GM18520 (cell line): ENCODE data around the gene PPP1CB.
"Not testable (repeated sequence)": the region's sequence is repeated elsewhere in the genome, so short reads cannot be mapped to it uniquely, and the experiment has no call there.

ENCODE experiments used
- ATAC-seq: cut with Tn5 transposase; IDR thresholded peaks from one replicate; pipeline ENCODE4 v1.9.1; 2021; ENCODE audit not compliant: unreplicated experiment

The PPP1CB gene

DNA sequence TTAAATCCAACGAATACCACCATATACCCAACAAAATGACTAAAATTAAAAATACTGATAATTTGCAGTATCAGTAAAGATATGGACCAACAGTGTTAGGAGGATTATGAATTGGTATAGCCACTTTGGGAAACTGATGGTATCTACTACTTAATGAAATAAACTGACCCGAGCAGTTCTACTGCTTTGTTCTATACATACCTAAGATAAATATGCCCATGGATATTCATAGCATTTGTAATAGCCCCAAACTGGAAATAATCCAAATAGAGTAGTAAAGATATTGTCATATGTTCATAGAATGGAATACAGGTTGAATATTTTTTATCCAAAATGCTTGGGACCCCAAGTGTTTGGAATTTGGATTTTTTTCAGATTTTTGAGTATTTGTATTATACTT, 20.7 kb downstream of the PPP1CB start:
- ATAC-seq: no peak

DNA sequence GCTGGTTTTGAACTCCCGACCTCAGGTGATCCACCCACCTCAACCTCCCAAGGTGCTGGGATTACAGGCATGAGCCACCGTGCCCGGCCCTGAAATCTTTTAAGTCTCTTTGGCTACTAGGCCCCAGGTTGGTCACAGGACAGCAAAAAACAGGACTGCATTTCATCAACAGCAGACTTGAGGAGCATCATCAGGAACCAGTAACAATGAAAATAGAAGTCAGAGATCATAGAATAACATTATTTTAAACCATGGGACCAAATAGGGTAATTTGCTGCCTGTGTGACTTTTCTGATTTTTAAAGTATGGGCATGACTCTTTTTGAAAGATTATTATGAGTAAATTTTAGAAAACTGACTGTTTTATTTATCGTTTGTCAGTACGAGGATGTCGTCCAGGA, 24.8 kb downstream of the PPP1CB start:
- no peak for ATAC-seq

DNA sequence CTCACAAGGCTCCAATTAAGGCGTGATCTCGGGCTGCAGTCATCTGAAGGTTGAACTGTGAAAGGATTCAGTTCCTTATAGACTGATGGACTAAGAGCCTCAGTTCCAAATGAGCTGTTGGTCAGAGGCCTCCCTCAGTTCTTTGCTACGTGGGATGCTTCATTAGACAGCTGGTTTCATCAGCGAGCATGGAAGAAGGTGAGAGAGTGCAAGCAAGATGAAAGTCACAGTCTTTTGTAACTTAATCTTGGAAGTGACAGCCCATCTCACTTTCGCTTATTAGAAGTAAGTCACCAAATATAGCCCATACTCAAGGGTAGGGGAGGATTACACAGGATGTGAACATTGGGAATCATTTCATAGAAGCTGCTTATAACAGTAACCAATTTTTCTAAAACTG, 26.8 kb downstream of the PPP1CB start:
- ATAC-seq: no peak

DNA sequence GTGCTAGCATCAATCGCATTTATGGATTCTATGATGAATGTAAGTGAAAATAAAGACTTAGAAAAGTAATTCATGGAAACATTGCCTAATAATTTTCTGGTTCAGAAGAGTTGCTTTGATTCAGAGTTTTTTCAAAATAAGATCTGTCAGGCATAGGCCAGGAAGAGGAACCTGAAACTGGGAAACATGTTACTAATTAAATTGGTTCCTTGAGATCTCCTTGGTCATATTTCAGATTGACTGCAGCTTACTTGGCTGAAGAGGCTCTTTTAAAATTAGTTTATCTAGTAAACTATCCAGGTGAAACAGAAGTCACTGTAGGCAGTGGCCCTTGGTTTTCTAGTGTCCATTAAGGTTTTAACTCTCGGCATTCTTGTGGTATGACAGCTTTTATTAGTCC, 27.4 kb downstream of the PPP1CB start:
- no peak for ATAC-seq

DNA sequence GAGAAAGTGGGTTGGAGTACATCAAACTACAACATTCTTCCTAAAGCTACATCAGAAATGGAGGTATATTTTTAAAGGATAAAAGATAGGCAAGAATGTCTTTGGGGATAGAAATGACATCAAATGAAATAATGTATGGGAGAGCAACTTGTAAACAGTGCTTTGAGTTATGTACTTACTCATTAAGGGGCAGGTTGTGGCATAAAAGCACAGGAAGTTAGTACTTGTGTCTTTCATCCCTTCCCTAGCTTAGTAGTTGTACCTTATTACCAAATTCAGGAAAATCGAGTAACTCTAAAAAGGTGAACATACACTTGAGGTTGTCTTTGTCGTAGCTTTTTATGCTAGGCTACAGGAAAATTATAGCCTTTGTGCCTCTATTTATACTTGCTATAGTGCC, 28.9 kb downstream of the PPP1CB start:
- no peak for ATAC-seq

DNA sequence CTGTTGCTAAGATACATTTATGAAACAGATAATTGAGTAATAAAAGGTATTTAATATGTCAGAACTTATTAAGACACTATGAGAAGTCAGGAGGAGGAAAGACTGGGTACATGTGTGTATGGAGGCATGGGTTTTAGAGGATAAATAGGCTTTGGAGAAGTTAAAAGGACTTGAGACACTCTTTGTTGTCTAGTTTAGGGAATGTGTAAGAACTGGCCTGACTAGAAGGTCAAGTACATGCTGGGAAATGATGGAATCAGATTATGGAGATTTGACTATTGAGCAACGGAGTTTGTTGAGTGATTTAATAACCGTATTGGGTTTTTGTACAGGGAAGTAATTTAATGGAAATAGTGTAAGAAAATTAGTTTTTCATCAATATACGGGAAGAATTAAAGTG, 30.8 kb downstream of the PPP1CB start:
- ATAC-seq: no peak

DNA sequence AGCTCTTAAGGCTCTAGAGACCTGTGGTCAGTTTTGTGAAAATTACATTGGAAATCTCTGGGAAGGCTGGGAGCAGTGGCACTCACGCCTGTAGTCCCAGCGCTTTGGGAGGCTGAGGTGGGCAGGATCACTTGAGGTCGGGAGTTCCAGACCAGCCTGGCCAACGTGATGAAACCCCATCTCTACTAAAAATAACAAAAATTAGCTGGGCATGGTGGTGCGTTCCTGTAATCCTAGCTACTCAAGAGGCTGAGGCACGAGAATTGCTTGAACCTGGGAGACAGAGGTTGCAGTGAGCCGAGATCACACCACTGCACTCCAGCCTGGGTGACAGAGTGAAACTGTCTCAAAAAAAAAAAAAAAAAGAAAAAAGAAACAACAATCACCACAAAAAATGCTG, 32.9 kb downstream of the PPP1CB start:
- not testable (repeated sequence) for ATAC-seq

DNA sequence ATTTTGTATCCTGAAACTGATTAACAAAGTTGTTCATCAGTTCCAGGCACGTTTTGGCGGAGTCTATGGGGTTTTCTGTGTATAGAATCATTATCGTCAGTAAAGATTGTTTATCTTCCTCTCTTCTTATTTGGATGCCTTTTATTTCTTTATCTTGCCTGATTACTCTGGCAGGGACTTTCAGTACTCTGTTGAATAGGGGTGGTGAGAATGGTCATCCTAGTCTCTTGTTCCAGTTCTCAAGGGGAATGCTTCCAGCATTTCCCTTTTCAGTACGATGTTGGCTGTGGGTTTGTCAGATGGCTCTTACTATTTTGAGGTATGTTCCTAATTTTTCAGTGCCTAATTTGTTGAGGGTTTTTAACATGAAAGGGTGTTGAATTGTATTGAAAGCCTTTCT, 45.0 kb downstream of the PPP1CB start:
- ATAC-seq: no peak

DNA sequence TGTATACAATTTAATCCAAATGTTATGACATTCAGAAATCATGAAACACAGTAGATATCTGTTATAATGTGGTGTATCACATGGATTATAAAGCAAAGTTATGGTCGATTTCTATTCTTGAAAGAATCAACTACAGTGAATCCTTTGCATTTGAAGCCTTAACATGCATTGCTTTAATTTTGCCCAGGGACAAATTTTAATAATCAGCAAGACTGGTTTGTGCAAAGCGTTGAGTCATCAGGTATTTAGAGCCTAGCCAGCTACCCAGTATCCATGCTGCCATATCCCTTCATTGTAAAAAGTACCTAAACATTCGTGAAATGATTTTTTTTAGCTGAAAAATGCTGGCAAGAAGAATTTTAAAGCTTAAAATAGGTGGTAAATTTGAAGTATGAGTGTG, 50.1 kb downstream of the PPP1CB start:
- no peak for ATAC-seq

DNA sequence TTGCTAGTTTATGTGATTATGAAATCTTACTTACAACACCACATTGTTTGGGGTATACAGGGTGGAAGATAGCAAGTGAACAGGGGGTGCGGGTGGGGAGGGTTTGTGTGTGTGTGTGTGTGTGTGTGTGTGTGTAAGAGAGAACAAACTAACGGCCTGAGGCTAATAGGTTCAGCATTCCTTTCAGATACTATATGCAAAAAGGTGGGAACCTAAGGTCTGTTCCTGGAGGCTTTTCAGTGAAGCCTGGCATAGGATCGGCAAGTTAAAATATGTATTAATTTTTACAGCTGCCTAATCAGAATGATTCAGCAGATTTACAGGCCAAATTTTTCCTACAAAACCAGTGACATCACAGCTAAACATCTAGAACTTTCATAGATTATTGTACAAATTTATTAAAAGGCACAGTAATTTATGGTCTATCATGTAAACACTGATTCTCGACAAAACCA, 51.4 kb downstream of the PPP1CB start:
- ATAC-seq: no peak

DNA sequence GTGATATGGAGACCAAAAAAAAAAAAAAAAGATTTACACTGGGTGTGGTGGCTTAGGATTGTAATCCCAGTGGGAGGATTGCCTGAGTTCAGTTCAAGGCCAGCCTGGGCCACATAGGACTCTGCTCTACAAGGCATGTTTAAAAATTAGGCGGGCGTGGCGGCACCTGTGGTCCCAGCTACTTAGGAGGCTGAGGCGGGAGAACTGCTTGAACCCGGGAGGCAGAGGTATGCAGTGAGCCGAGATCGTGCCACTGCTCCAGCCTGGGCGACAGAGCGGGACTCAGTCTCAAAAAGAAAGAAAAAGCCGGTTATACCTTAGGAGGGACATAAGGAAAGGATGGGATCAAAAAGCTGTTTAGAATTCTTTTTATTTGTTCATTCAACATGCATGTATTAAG, 58.3 kb downstream of the PPP1CB start:
- no peak for ATAC-seq

DNA sequence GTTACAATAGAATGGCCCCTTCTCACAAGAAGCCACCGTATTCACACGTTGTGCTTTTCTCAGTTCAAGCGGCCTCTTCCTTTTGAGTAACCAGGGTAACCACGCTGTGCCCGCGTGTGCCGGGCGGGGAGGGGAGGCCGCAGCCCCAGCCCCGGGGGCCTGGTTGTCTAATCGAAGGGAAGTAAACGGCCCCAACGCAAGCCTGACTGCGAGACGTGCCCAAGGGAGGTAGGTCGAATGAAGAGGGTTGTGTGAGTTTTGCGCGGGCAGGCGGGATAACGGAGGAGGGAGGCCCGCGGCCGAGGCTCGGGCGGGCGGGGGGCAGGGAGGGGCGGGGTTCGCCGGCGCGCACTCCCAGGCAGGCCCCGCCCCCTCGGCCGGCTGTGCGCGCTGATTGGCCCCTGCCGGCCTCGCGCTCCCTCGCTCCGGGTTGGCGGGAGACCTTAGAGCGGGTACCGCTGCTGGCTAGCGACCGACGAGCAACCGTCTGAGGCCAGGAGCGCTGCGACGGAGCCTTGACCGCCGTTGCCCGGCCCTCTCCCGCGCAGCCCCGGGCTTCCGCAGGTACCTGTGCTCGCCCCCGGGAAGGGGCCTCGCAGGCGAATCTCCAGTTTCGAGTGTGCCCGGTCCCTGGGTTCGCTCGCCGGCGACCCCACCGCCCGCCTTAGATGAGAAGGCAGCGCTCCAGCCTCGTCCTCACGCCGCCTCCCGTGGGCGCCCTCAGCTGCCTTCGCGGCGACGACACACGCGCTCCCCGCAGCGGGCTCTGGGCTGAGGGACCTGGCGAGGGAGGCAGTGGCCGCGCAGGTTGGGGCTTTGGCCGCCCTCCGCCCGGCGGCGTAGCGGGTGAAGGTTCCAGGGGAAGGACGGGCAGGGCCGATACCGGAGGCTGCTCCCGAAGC, 59.0 kb downstream of the PPP1CB start, which contains the start of gene SPDYA:
TSS of gene SPDYA (plus strand) at position 451 of the 902 bp plus-strand sequence. CDS start 5,181 bp downstream, outside the sequence.
- ATAC-seq: peak; percentile 67

DNA sequence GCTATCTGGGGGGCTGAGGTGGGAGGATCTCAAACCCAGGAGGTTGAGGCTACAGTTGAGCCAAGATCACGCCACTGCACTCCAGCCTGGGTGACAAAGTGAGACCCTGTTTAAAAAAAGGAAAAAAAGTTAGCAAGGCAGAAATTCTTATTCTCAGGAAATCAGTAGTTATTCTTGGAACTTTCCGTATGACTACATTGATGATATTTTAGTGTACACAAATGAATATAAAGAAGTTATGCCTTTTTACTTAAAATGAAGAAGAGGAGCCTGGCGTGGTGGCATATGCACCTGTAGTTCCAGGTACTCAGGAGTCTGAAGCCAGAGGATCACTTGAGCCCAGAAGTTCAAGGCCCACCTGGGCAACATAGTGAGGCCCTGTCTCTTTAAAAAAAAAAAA, 66.4 kb downstream of the PPP1CB start:
- ATAC-seq: no peak

DNA sequence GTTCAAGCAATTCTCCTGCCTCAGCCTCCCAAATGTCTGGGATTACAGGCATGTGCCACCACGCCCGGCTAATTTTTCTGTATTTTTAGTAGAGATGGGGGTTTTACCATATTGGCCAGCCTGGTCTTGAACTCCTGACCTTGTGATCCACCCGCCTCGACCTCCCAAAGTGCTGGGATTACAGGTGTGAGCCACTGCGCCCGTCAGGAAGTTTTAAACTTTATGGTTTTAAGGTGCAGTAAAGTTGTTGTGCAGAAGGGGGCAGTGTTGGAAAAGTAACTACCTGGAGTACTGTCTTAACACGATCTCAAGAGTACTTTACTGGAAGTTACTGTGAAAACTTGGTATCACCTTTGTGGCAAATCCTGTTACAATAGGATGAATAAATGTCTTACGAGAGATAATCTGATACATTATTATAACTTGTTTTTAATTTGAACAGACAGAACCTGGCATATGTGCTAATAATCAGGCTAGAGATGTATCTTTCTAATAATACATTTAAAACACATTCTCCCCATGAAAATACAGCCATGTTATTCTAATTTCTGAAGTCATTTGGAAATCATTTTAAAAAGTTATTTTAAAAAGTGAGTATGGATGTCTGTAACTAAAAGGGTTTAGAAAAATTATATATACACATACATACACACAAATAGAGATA, 69.8 kb downstream of the PPP1CB start:
- no peak for ATAC-seq

DNA sequence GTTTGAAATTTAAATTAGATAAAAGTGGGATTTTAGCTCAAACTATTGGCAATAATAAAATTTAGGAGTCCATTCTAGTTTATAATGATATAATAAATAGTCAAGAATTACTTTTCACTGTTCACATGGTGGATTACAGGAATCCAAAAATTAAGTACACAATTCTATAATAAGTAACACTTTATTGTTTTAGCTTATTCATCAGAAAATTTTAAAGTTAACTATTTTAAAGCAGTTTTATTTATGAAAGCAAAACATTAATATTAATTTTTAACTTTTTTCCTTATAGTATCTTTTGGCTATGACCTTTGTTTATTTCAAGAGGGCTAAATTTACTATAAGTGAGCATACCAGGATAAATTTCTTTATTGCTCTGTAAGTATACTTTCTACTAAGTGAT, 70.4 kb downstream of the PPP1CB start:
- ATAC-seq: no peak

DNA sequence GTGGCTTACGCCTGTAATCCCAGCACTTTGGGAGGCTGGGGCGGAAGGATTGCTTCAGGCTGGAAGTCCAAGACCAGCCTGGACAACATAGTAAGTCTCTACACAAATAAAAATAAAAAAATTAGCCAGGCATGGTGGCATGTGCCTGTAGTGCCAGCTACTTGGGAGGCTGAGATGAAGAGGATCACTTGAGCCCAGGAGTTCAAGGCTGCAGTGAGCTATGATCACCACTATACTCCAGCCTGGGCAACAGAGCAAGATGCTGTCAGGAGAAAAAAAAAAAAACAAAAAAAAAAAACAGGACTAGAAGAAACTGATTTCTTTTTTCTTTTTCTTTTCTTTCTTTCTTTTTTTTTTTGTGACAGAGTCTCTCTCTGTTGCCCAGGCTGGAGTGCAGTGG, 72.6 kb downstream of the PPP1CB start:
- ATAC-seq: no peak

DNA sequence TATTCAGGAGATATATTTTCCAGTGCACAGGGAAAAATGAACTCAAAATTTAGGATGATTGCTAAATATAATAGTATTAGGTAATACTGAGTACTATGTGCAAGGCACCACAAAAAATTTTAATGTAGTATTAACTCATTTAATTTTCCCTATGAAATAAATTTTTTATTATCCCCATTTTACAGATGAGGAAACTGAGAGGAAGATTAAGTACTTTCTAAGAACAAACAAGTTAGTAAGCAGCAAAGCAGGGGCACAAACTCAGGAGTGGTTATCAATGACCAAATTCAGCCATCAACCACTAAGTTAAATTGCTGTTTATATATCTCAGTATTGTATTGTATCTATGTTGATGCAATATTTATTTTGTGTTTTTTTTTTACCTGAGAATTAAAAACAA, 73.2 kb downstream of the PPP1CB start:
- ATAC-seq: no peak

DNA sequence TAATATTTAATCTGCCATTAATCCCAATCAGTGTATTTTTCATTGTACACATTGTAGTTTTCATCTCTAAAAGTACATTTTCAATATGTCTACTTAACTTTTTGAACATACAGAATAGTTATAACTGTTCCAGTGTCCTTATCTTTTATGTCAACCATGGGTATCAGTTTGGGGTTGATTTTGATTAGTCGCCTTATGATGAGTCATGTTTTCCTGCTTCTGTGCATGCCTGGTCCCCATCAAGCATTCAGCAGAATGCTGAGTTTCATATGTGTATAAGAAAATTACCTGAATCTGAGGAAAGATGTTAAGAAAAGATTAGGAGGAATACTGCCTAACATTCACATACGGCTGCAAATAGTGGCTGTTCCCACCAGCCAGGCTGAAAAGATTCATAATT, 76.8 kb downstream of the PPP1CB start:
- ATAC-seq: no peak

DNA sequence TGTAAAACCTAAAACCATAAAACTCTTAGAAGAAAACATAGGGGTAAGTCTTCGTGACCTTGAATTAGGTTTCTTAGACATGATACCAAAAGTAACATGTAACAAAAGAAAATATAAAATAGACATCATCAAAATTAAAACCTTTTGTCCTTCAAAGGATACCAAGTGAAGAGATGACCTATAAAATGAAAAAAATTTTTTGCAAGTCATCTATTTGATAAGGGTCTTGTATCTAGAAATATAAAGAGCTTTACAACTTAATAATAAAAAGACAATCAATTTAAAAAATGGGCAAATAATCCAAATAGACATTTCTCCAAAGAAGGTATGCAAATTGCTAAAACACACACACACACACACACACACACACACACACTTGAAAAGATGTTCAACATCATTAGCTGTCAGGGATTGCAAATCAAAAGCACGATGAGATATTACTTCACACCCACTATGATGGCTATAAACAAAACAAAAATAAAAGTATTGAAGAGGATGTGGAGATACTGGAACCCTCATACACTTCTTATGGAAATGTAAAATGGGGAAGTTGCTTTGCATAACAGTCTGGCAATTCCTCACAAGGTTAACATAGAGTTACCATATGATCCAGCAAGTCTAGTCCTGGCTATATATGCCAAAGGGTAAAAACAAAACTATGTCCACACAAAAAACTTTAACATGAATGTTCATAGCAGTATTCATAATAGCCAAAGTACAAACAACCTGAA, 82.3 kb downstream of the PPP1CB start:
- no peak for ATAC-seq

DNA sequence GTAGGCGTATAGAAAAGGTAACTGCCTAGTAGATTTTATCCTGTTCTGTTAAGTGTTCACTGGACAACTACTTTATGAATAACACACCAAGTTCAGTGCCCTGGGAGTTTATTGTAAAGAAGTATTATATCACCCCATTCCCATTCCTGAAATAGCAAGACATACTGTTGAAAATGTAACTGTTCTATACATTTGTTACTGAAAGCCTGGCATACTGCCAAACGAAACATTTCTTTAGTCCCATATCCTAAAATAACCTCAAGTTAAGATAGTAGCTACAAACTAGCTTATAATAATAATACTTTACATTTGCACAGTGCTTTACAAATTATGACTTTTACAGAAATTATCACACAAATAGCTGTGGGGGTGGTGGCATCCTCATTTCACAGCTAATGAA, 84.2 kb downstream of the PPP1CB start:
- ATAC-seq: no peak

DNA sequence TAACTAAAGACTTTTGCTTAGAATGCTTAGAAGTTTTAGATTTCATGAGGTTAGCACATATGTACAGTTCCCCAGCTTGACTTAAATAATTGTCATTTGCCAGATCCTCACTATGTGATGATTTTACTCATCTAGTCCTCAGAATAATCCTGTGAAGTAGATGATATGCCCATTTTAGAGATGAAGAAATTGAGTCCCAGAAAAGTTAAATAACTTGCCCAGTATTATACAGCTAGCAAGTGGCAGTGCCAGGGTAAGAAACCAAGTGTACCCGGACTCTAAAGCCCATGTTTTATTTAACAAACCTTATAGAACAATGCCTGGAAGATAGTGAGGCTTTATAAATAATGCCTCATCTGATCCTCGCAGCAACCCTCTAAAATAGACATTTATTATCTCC, 87.3 kb downstream of the PPP1CB start:
- no peak for ATAC-seq

DNA sequence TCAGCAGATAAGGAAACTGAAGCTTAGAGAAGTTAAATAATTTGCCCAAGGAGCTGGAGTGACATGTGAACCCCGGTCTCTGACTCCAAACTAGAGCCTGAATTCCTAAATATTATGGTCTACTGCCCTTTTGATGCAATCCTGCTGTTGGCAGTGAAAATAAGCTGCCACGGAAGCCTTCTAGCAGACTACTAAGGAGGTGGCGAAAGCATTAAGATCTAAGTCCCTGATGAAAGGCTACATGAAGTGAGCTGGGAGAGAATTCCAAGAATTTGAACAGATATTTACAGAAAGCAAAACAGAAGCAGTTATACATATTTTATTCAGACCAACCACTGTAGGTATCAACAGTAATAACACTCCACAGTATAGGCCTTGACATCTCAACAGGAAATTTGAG, 90.4 kb downstream of the PPP1CB start:
- ATAC-seq: no peak
